Measurements from ENCODE around the gene GRID2IP.

DNA sequence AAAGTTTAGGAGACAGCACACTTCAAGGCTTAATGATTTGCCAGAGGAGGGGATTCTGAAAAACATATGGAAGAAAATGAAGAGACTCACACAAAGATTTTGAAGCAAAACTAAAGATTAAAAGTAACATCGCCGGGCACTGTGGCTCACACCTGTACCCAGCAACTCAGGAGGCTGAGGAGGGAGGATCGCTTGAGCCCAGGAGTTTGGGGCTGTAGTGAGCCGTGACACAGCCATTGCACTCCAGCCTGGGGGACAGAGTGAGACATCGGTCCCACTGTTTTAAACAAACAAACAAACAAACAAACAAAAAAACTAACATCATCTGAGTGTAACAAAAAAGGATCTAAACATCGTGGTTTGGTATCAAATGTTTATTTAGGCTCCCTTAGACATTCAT lies 69.8 kb downstream of the GRID2IP start:
- no peak for TF ChIP-seq GATA2 (IDR thresholded peaks at IDR 0.05; ENCODE audit: low read depth, low read length)
- TF ChIP-seq GATA3 (IDR thresholded peaks at IDR 0.05; ENCODE audit: low read depth, low read length) = no peak

All from SH-SY5Y (cell line).